ENCODE measurements around the gene PNCK. TPM values are rescaled to one million over a fixed set of nuclear protein-coding genes. Genes with fewer than 3 reads are reported as not detected.

PNCK gene
- total and polyA plus RNA-seq, 2 of the 13 experiments (the other 11 are each of a cell fraction or from before 2014, with no cell fraction given) = 33.1 TPM; not detected in 1

DNA sequence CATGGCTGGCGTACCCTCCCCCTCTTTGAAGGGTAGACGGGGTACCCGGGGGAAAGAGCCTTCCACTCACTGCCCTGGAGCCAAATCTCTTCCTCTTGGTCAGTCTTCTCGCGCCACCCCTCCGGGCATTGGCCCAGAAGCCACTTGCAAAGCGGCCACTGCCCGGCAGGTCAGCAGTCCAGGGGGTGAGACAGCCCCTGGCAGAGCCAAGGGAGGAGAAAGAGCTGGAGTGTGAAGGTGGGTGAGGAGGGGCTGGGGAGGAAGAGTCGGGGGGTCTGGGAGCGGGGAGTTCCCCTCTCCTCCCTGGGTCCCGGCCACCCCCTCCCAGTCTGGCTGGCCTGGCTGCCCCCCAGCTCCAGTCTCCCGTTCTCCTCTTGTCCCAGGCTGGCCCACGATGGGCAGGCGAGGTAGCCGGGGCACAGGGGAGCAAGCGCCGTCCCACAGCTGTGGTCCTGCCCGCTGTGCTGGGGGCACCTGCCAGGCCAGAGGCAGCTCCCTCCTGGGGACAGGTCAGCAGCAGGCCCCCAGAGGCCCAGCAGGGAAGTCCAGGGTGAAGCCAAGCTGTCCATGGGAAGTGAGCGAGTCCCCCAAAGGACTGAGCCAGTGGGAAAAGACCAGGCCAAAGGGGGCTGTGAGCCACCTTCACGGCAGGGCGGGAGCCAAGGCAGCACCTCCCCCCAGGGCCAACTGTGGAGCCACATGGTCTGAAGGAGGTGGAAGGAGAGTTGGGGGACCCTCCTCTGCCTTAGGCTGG lies 48.2 kb downstream of the PNCK start (continued):
- TF ChIP-seq ZNF350 (CRISPR knock-in tag; IDR thresholded peaks at IDR 0.05; ENCODE audit: borderline replicate concordance, low read depth) = no peak
- 0 out of 2 replicates have a peak, but pooled peaks have one; percentile 8 for TF ChIP-seq DR1 (CRISPR knock-in tag; IDR thresholded peaks at IDR 0.05)
- TF ChIP-seq KDM5B (CRISPR knock-in tag; IDR thresholded peaks at IDR 0.05; ENCODE audit: borderline replicate concordance) = peak; percentile 6; the same call in 1 of the 2 replicates
- TF ChIP-seq ARNT2 (CRISPR knock-in tag; IDR thresholded peaks at IDR 0.05; ENCODE audit: low read depth) = no peak
- no peak for TF ChIP-seq SMAD1 (CRISPR knock-in tag; IDR thresholded peaks at IDR 0.05; ENCODE audit: borderline replicate concordance, low read depth)
- TF ChIP-seq POLR2AphosphoS5 (IDR thresholded peaks at IDR 0.05; ENCODE audit: low read depth, low read length) = 0 out of 2 replicates have a peak, but pooled peaks have one; percentile 10
- TF ChIP-seq, protein P1, sequence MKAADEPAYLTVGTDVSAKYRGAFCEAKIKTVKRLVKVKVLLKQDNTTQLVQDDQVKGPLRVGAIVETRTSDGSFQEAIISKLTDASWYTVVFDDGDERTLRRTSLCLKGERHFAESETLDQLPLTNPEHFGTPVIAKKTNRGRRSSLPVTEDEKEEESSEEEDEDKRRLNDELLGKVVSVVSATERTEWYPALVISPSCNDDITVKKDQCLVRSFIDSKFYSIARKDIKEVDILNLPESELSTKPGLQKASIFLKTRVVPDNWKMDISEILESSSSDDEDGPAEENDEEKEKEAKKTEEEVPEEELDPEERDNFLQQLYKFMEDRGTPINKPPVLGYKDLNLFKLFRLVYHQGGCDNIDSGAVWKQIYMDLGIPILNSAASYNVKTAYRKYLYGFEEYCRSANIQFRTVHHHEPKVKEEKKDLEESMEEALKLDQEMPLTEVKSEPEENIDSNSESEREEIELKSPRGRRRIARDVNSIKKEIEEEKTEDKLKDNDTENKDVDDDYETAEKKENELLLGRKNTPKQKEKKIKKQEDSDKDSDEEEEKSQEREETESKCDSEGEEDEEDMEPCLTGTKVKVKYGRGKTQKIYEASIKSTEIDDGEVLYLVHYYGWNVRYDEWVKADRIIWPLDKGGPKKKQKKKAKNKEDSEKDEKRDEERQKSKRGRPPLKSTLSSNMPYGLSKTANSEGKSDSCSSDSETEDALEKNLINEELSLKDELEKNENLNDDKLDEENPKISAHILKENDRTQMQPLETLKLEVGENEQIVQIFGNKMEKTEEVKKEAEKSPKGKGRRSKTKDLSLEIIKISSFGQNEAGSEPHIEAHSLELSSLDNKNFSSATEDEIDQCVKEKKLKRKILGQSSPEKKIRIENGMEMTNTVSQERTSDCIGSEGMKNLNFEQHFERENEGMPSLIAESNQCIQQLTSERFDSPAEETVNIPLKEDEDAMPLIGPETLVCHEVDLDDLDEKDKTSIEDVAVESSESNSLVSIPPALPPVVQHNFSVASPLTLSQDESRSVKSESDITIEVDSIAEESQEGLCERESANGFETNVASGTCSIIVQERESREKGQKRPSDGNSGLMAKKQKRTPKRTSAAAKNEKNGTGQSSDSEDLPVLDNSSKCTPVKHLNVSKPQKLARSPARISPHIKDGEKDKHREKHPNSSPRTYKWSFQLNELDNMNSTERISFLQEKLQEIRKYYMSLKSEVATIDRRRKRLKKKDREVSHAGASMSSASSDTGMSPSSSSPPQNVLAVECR (CRISPR knock-in tag; IDR thresholded peaks at IDR 0.05; ENCODE audit: borderline replicate concordance) = peak; percentile 17; the same call in 1 of the 2 replicates
- peak; percentile 10; the same call in 1 of the 2 replicates for TF ChIP-seq SALL1 (CRISPR knock-in tag; IDR thresholded peaks at IDR 0.05)
- no peak for TF ChIP-seq RFX5 (IDR thresholded peaks at IDR 0.05; ENCODE audit: low read depth, low read length)
- TF ChIP-seq HOXD1 (CRISPR knock-in tag; IDR thresholded peaks at IDR 0.05) = no peak
- TF ChIP-seq PATZ1 (CRISPR knock-in tag; IDR thresholded peaks at IDR 0.05) = 0 out of 2 replicates have a peak, but pooled peaks have one; percentile 21
- no peak for TF ChIP-seq SIN3A (IDR thresholded peaks at IDR 0.05; ENCODE audit: borderline replicate concordance, low read depth, low read length)
- no peak for TF ChIP-seq ZFP82 (CRISPR knock-in tag; IDR thresholded peaks at IDR 0.05; ENCODE audit: borderline replicate concordance)
- peak; percentile 47; the same call in 1 of the 2 replicates for TF ChIP-seq UBTF (CRISPR knock-in tag; IDR thresholded peaks at IDR 0.05)
- TF ChIP-seq FOXA1 (IDR thresholded peaks at IDR 0.05) = no peak
- TF ChIP-seq FOXA1 (CRISPR knock-in tag; IDR thresholded peaks at IDR 0.05) = no peak

All from HepG2 (cell line).